Measurements from ENCODE around the gene NECTIN3.

GRCh38 chr3:111159391-111159790, 87.8 kb downstream of the NECTIN3 start:
- no peak for TF ChIP-seq POLR2AphosphoS5 (IDR thresholded peaks at IDR 0.05; ENCODE audit: borderline replicate concordance, low read depth, low read length)
- TF ChIP-seq EZH2 (IDR thresholded peaks at IDR 0.05): no peak
- TF ChIP-seq FOXP2 (optimal IDR thresholded peaks at IDR 0.05; ENCODE audit: control extremely low read depth, extremely low read length, insufficient read depth): no peak
